ENCODE data around the gene EIF2B5.
"Not testable (repeated sequence)": the region's sequence is repeated elsewhere in the genome, so short reads cannot be mapped to it uniquely, and the experiment has no call there.

EIF2B5 gene

GRCh38 chr3:184135149-184135910, at the start of gene EIF2B5:
EIF2B5 (plus strand) TSS chr3:184135358; CDS start chr3:184135386, 28 bp downstream.
- peak; percentile 69 to 83 for DNase-seq (ENCODE audit: extremely low read depth in 1 of 2, low read depth in 1 of 2)

GRCh38 chr3:184085389-184085852, 49.7 kb upstream of the EIF2B5 start:
- no peak for DNase-seq (ENCODE audit: extremely low read depth in 1 of 2, low read depth in 1 of 2)

DNA sequence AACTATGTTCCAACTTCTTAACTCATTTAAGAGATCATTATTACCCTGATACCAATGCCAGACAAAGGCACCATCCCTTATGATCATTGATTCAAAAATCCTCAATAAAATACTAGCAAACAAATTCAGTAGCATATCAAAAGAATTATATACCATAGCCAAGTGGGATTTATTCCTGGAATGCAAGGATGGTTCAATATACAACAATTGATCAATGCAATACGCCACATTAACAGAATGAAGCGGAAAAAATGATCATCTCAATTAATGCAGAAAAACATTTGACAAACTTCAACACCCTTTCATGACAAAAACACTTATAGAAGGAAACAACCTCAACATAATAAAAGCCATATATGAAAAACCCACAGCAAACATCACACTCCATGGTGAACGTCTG, 43.0 kb upstream of the EIF2B5 start:
- no peak for DNase-seq (ENCODE audit: extremely low read depth in 1 of 2, low read depth in 1 of 2)

GRCh38 chr3:184096811-184097383, 38.3 kb upstream of the EIF2B5 start, which contains the start of gene HTR3E:
HTR3E (plus strand) TSS chr3:184097064; CDS start chr3:184097530, 466 bp downstream.
- DNase-seq (ENCODE audit: extremely low read depth in 1 of 2, low read depth in 1 of 2) = no peak

DNA sequence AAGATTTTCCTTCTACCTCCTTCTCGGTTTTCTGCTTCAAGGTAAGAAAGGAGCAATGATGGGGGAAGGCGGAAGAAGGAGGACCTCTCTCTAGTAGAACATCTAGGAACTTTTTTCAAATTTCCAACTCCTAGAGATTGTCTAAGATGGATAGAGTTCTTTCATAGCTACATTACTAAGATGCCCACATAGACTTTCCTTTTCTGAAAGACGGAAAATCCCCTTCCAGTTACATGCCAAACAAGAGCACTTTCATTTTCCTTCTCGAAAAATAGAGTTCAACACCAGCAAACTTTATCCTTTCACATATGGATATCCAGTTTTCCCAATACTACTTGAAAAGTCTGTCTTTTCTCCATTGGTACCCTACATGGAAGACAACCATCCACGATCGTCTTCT, 37.6 kb upstream of the EIF2B5 start:
- no peak for DNase-seq (ENCODE audit: extremely low read depth in 1 of 2, low read depth in 1 of 2)

GRCh38 chr3:184099806-184100686, 35.1 kb upstream of the EIF2B5 start:
- DNase-seq (ENCODE audit: extremely low read depth in 1 of 2, low read depth in 1 of 2) = no peak

- DNase-seq (ENCODE audit: extremely low read depth in 1 of 2, low read depth in 1 of 2) = no peak
These were observed 24.8 kb upstream of the EIF2B5 start for GRCh38 chr3:184110316-184110725.

DNA sequence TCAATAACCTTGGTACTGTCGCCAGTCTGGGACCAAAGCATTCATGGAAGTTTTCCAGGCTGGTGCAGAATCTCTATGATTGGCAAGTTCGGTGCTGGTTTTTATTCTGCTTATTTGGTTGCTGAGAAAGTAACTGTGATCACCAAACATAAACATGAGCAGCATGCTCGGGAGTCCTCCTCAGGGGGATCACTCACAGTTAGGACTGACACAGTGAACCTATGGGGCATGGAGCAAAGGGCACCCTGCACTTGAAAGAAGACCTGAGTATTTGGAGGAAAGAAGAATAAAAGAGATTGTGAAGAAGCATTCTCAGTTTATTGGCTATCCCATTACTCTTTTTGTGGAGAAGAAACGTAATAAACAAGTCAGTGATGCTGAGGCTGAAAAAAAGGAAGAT, 19.1 kb upstream of the EIF2B5 start:
- no peak for DNase-seq (ENCODE audit: extremely low read depth in 1 of 2, low read depth in 1 of 2)

DNA sequence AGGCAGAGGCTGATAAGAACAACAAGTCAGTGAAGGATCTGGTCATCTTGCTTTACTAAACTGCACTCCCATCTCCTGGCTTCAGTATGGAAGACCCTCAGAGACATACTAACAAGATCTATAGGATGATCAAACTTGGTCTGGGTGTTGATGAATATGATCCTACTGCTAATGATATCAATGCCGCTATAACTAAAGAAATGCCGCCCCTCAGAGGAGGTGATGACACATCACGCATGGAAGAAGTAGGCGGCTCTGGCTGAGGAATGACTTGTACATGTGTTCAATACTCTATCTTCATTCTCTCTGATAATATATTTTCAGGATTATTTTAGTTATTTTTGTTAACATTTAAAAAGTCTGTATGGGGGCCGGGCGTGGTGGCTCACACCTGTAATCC, 17.5 kb upstream of the EIF2B5 start:
- DNase-seq (ENCODE audit: extremely low read depth in 1 of 2, low read depth in 1 of 2) = no peak

DNA sequence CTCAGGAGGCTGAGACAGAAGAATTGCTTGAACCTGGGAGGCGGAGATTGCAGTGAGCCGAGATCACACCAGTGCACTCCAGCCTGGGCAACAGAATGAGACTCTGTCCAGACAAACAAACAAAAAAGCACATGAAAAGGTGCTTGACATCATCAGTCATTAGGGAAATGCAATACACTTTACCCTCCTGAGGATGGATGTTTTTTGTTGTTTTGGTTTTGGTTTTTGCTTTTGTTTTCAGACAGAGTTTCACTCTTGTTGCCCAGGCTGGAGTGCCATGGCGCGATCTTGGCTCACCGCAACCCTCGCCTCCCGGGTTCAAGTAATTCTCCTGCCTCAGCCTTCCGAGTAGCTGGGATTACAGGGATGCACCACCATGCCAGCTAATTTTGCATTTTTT, 14.1 kb upstream of the EIF2B5 start:
- DNase-seq (ENCODE audit: extremely low read depth in 1 of 2, low read depth in 1 of 2) = not testable (repeated sequence)

- no peak for DNase-seq (ENCODE audit: extremely low read depth in 1 of 2, low read depth in 1 of 2)
These were observed 9.2 kb upstream of the EIF2B5 start for GRCh38 chr3:184126006-184126405.

GRCh38 chr3:184129012-184129411, 6.1 kb upstream of the EIF2B5 start:
- DNase-seq (ENCODE audit: extremely low read depth in 1 of 2, low read depth in 1 of 2) = no peak

- no peak for DNase-seq (ENCODE audit: extremely low read depth in 1 of 2, low read depth in 1 of 2)
These were observed 2.2 kb upstream of the EIF2B5 start for GRCh38 chr3:184132945-184133344.

DNA sequence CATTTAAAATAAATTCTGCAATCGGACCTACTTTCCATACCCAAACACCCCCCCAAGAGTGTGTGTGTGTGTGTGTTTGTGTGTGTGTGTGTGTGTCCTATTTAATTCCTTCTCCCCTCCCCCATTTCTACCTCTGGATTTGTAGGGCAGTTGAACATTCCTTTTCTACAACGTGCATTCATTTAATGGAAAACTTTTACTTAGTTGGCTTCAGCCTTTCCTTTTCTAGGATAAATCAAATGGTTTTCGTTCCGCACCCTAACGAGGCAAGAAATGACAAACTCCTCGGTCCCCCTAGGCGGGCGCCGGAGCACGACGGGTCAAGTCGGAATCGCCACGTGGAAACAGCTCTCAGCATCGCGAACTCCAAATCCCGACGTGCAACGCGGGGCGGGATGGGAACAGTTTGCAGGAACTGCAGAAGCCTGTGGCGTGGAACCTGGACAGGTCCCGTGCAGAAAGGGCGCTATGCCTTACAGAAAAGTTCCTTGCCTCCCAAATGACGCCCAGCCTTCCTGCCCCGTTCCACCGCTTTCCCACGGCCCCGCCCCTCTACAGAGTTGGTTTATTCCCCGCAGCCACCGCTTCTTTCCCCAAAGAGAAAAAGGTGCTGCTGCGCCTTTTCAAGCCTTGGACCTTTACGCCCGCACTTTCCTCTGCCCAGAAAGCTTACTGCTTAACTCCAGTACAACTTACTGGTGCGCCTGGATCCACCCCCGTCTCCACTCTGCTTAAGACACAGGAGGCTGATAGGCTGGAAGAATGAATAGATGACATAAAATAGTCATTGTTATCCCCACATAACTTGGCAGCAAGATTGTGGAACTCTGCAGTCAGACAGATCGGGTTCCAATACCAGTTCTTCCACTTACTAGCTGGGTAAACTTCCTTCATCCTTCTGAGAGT, 1.1 kb upstream of the EIF2B5 start:
- peak in 1 of 2 donors; percentile 59 for DNase-seq (ENCODE audit: extremely low read depth in 1 of 2, low read depth in 1 of 2)

GRCh38 chr3:184134746-184135148, 411 bp upstream of the EIF2B5 start:
- no peak for DNase-seq (ENCODE audit: extremely low read depth in 1 of 2, low read depth in 1 of 2)

GRCh38 chr3:184135911-184136260, 728 bp downstream of the EIF2B5 start:
- DNase-seq (ENCODE audit: extremely low read depth in 1 of 2, low read depth in 1 of 2) = no peak

DNA sequence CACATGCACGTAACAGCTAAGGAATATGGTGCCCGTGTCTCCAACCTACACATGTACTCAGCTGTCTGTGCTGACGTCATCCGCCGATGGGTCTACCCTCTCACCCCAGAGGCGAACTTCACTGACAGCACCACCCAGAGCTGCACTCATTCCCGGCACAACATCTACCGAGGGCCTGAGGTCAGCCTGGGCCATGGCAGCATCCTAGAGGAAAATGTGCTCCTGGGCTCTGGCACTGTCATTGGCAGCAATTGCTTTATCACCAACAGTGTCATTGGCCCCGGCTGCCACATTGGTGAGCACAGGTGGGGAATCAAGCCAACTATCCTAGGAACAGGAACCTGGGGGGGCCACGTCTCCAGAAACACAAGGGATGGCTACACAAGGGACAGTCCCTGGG, 5.3 kb downstream of the EIF2B5 start:
- no peak for DNase-seq (ENCODE audit: extremely low read depth in 1 of 2, low read depth in 1 of 2)

GRCh38 chr3:184142199-184142598, 7.0 kb downstream of the EIF2B5 start:
- no peak for DNase-seq (ENCODE audit: extremely low read depth in 1 of 2, low read depth in 1 of 2)

DNA sequence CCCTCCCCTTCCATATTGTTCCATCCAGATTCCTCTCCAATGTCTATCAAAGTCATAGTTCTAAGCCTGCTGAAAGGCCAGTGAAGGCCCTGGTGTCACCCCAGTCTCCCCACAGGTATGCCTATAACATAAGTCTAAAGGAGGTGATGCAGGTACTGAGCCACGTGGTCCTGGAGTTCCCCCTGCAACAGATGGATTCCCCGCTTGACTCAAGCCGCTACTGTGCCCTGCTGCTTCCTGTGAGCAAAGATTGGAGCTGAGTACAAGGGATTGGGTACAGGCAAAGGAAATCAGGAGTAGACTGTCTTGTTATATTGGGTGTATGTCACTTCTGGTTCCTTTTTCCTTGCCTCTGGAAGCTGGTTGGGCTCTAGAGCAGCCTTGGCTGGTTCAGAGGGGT, 8.2 kb downstream of the EIF2B5 start:
- no peak for DNase-seq (ENCODE audit: extremely low read depth in 1 of 2, low read depth in 1 of 2)

DNA sequence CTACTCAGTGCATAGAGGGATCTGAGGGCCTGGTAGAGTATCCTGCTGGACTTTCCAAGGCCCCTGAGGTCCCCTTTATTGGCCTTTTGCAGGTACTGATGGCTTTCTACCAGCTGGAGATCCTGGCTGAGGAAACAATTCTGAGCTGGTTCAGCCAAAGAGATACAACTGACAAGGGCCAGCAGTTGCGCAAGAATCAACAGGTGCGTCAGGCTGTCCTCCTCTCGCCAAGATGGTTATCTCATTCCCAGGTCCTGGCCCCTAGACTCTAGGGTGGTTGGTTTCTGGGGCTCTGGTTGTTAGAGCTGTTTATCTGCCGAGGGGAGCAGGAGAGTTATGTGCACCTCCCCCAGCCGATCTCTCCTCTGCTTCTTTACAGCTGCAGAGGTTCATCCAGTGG, 9.3 kb downstream of the EIF2B5 start:
- no peak for DNase-seq (ENCODE audit: extremely low read depth in 1 of 2, low read depth in 1 of 2)

Data from stimulated activated CD8-positive, alpha-beta memory T cell treated with anti-CD3 and anti-CD28 coated beads, Interleukin-7, amount 100 ng/mL, for 48 hours (primary cell).